HG03108 (cell line): ENCODE results near the gene AGBL3.
"Not testable (repeated sequence)": the region's sequence is repeated elsewhere in the genome, so short reads cannot be mapped to it uniquely, and the experiment has no call there.

Experiments used
- ATAC-seq: cut with Tn5 transposase; IDR thresholded peaks from one replicate; pipeline ENCODE4 v1.9.1; 2021; ENCODE audit warnings: moderate library complexity; ENCODE audit not compliant: unreplicated experiment

Gene AGBL3

GRCh38 chr7:135166338-135166990 lies 180.2 kb downstream of the AGBL3 start:
- no peak for ATAC-seq

GRCh38 chr7:135167365-135167917 lies 181.1 kb downstream of the AGBL3 start:
- no peak for ATAC-seq

- ATAC-seq = no peak
These were observed 181.7 kb downstream of the AGBL3 start for GRCh38 chr7:135168001-135168400.

GRCh38 chr7:135168489-135169140 lies 182.3 kb downstream of the AGBL3 start:
- ATAC-seq = no peak

GRCh38 chr7:135169141-135169963 lies 183.0 kb downstream of the AGBL3 start:
- peak; percentile 32 for ATAC-seq

- no peak for ATAC-seq
These were observed 183.6 kb downstream of the AGBL3 start for GRCh38 chr7:135169964-135170273.

GRCh38 chr7:135170274-135170997 lies 184.1 kb downstream of the AGBL3 start, which contains the start of gene CYREN:
Gene CYREN, minus strand, starts transcription at chr7:135170707. Its CDS starts 1,785 bp downstream, at chr7:135168922.
- ATAC-seq = peak; percentile 65

GRCh38 chr7:135170998-135171481 lies 184.7 kb downstream of the AGBL3 start:
- peak; percentile 25 for ATAC-seq

GRCh38 chr7:135171581-135172291 lies 185.4 kb downstream of the AGBL3 start:
- ATAC-seq = not testable (repeated sequence)

GRCh38 chr7:135173916-135174315 lies 187.6 kb downstream of the AGBL3 start:
- ATAC-seq = not testable (repeated sequence)

- no peak for ATAC-seq
These were observed 188.6 kb downstream of the AGBL3 start for GRCh38 chr7:135174941-135175340.

- no peak for ATAC-seq
These were observed 189.6 kb downstream of the AGBL3 start for GRCh38 chr7:135175931-135176330.

- no peak for ATAC-seq
These were observed 190.9 kb downstream of the AGBL3 start for GRCh38 chr7:135177028-135177696.

GRCh38 chr7:135178364-135178763 lies 192.1 kb downstream of the AGBL3 start:
- no peak for ATAC-seq

GRCh38 chr7:135179321-135179925 lies 193.1 kb downstream of the AGBL3 start:
- ATAC-seq = no peak

GRCh38 chr7:135180122-135180521 lies 193.8 kb downstream of the AGBL3 start:
- no peak for ATAC-seq

GRCh38 chr7:135181261-135181928 lies 195.1 kb downstream of the AGBL3 start:
- ATAC-seq = no peak

- no peak for ATAC-seq
These were observed 195.8 kb downstream of the AGBL3 start for GRCh38 chr7:135181929-135182678.
